Ramos (cell line): ENCODE data around the gene RFX6.

Source experiments
- in situ Hi-C: fragments of 300-500 bp; cut with MboI; formaldehyde crosslinking; loops from one replicate; pipeline ENCODE4 v1.14.3; 2022; ENCODE audit warnings: low sequenced_read_pairs; ENCODE audit not compliant: unreplicated experiment

RFX6 gene

DNA sequence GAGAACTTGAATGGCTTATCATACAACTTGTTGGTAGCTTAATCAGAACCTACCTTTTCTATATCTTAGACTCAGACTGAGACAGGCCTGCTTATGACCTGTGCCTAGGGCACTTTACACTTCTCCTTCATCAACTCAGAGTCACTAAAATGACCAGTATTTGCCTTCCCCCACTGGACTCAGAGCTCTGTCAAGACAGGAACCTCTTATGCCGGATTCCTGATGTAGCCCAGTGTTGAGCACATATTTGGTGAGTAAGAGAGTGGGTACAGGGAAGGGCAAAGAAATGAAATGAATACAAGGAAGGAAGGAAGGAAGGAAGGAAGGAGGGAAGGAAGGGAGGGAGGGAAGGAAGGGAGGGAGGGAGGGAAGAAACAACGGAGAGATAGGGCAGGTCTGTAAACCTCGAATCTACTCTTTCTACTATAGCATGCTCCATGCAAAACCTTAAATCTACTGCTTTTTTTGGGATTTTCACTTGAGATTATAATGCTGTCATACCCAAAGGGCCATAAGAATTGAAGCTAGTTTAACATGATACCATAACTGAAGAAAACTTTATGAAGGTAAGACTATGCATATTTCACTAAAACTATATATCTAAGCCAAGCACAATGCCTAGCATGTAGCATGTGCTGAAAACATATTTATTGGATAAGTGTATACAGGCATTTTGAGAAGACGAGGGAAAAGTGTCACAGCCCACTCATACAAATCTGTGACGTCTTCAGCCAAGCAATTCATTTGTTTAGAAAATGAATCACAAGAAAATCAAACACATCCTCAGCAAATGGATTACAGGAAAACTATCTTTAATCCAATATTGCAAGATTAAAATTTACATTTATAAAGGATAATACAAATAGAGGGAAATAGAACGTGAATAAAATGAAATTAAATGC is 89.9 kb downstream of the RFX6 start:
- in situ Hi-C loops, result no loop called here

DNA sequence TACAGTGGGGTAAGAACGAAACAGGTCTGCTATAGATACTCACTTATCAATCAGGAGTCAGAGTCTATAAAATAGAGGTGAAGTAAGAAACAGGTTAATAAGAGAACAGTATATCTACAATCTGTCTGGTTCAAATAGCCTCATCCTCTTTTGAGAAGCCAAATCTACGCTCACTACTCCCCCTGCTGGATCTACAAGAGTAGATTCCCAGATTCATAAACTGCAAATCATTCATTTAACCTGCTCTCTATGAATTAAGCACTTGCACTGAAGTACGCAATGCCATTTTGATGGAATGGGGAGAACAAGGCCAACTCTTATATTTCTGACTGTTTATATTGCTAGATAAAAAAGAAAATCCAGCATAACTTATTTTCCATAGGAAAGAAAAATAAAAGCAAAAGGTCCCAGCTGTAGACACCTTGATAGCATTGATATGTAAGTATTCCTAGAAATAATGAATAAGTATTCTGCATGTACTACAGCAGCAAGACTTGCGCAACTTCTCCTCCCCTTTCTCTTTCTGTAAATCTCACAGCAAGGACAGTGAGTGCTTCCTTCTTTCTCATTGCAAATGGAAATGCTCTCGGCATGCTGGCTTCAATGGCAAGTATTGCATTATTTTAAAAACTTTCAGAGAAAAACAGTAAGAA is 92.3 kb downstream of the RFX6 start:
- in situ Hi-C loops, result no loop called here

DNA sequence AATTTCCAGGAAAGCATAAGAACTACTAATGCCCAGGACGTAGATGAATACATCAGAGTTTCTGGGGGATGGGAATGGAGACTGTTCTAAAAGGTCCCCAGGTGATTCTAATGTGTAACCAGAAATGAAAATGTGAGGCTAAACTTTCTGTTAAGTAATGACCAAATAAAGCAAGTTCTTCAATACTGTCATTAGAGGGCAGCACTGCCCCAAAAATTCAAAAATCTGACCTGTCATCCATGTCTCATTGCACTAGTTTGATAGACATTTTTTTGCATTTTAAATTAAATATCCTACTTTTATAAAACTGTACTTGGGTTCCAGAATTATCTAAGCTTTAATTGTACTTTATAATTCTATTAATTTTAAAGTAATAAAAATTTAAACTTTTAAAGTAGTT is 94.9 kb downstream of the RFX6 start:
- in situ Hi-C loops, result no loop called here

DNA sequence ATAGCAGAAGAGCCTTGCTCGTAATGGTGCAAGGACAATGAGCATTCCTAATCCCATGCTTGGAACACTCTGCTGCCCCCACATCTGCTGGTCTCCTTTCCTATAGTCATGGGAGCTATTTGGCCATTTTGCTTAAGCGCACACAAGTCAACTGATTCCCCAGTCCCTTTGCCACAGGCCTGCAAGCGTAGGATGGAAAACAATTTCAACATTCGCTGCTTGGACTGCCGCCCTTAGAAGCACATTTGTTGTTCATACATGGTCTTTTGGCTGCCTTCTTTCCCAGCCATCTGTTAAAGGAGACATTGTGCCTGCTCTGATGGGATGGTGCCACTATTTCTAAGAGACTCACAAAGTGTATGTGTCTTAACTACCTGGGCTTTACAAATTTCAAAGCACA is 96.9 kb downstream of the RFX6 start:
- in situ Hi-C loops, result no loop called here

DNA sequence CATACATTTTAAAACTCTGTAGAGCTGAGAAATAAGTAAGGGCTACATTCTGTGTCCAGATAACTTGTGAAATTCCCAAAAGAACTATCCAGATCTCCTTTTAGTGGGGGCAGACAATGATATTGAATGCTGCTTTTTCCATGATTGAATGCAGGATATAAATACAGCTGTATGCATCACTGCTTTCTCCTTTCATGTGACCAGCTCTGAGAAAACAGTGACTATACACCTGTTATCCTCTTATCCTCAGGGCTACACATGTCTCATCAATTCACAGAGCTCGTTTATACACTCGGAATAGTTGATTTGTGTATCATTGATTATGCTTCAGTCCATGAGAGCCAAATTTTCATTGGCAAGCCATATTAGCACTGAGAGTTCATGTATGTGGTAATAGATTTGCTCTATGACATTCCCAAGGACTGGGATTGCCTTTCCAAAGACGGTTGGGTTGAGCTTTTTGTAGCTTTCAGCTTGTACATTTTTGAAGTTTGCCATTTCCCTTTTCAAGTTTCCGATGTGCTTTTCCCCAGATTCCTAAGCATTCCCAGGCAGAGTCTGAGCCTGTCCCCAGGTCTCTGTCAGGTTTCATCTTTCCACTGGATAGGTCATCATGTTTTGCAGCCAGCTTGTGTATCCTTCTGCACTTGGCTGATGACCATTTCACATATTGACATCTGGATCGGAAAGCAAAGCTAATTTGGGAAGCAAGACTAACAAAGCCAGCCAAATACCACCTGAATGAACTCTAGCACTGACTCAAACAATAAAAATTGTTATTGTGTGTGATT is 97.7 kb downstream of the RFX6 start:
- in situ Hi-C loops, result no loop called here

DNA sequence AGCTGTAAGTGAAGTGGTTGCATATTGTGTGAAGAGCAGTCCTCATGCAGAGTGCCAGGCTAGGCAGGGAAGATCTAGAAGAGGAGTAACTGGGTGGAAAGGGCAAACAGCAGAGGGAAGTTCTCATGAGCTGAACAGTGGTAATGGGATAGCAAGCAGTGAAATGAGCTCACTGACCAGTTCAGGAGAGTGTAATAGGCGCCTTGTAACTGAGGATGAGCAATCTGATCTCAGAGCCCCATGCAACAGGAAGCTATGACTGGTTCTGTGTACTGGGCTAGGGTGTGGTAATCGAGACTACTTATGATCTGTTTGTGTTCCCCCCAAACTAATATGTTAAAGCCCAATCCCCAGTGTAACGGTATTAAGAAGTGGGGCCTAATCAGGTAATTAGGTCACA is 98.6 kb downstream of the RFX6 start:
- in situ Hi-C loops, result no loop called here

DNA sequence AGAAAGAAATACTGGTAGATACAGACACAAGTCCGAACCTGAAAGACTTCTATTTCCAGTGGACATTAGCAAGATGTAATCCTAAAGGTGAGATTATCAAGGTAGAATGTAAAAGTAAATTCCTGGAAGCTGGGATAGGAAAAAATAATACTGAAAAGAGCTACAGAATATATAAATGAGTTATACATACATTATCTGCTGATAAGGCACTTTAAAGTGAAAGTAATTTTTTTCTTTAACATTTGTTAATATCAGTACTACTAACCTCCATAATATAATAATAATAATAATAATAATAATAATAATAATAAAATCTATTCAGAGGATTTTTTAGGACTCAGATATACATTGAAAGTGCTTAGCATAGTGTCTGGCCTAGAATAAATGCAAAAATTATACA is 102.5 kb downstream of the RFX6 start:
- in situ Hi-C loops, result no loop called here
